Posterior vena cava (tissue), 2 donors: ENCODE results near the gene CCDC122. TPM values are rescaled to one million over a fixed set of nuclear protein-coding genes. Genes with fewer than 3 reads are reported as not detected.
"Not testable (repeated sequence)": the region's sequence is repeated elsewhere in the genome, so short reads cannot be mapped to it uniquely, and the experiment has no call there.

Experiments
- DNase-seq: peaks from one replicate; pipeline ENCODE4 v3.0.0-alpha.2; 2020; ENCODE audit warnings: low spot score
- intact Hi-C, 2 donors: fragments of 100-400 bp; cut with DNase I; formaldehyde crosslinking; loops; one replicate each; pipeline versions ENCODE4 v1.14.1 to v1.14.2; 2022 to 2023
- total RNA-seq, 2 donors: library from RNA; stranded (reverse); fragmentation: NEBNext Ultra II Directional; extraction: Animal tissue kit (Norgen Biotek cat#: 25700); gene quantifications; one replicate each; pipeline ENCODE4 v1.2.1, GENCODE V29; 2021
- donor health status: DM: yes; HTN: yes; CAD: no.
- donor health status: DM: yes; HTN: yes; CAD: no.

Gene CCDC122
- total RNA-seq, 2 donors from 2014 or later, result 5.8 to 9.9 TPM

GRCh38 chr13:43880214-43880855 is 795 bp upstream of the CCDC122 start:
- intact Hi-C loops, result no loop called here
- no peak for DNase-seq

- intact Hi-C loops, result loop anchor here in 1 of 2 donors (10.0 kb wide), 1 partner anchor 795 kb away; no protein-coding TSS in a partner anchor
- peak; percentile 85 for DNase-seq
These were observed 228 bp upstream of the CCDC122 start, which contains the start of gene LACC1 for GRCh38 chr13:43879755-43880181. Gene LACC1 (plus strand): TSS chr13:43879904. CDS start chr13:43880986, 1,082 bp downstream.

- DNase-seq, result no peak
- intact Hi-C loops, result loop anchor here in 1 of 2 donors (10.0 kb wide), 1 partner anchor 793 kb away; no protein-coding TSS in a partner anchor
These were observed 1.8 kb downstream of the CCDC122 start for GRCh38 chr13:43877766-43878165.

- DNase-seq, result no peak
- intact Hi-C loops, result loop anchor here in 1 of 2 donors (10.0 kb wide), 1 partner anchor 793 kb away; no protein-coding TSS in a partner anchor
These were observed 2.2 kb downstream of the CCDC122 start for GRCh38 chr13:43877326-43877725.

GRCh38 chr13:43876366-43876765 is 3.2 kb downstream of the CCDC122 start:
- no peak for DNase-seq
- intact Hi-C loops, result loop anchor here in 1 of 2 donors (10.0 kb wide), 1 partner anchor 792 kb away; no protein-coding TSS in a partner anchor

GRCh38 chr13:43874504-43875092 is 4.9 kb downstream of the CCDC122 start:
- DNase-seq, result no peak
- intact Hi-C loops, result loop anchor here in 1 of 2 donors (10.0 kb wide), 1 partner anchor 790 kb away; no protein-coding TSS in a partner anchor

GRCh38 chr13:43872181-43872580 is 7.4 kb downstream of the CCDC122 start:
- no peak for DNase-seq
- intact Hi-C loops, result loop anchor here in 1 of 2 donors (10.0 kb wide), 1 partner anchor 787 kb away; no protein-coding TSS in a partner anchor

GRCh38 chr13:43865892-43866291 is 13.6 kb downstream of the CCDC122 start:
- intact Hi-C loops, result no loop called here
- DNase-seq, result no peak

GRCh38 chr13:43864921-43865320 is 14.6 kb downstream of the CCDC122 start:
- DNase-seq, result no peak
- intact Hi-C loops, result no loop called here

GRCh38 chr13:43861863-43862262 is 17.7 kb downstream of the CCDC122 start:
- DNase-seq, result no peak
- intact Hi-C loops, result no loop called here

- intact Hi-C loops, result no loop called here
- no peak for DNase-seq
These were observed 26.6 kb downstream of the CCDC122 start for GRCh38 chr13:43852923-43853404.

- intact Hi-C loops, result no loop called here
- no peak for DNase-seq
These were observed 28.7 kb downstream of the CCDC122 start for GRCh38 chr13:43850873-43851272.

- intact Hi-C loops, result no loop called here
- no peak for DNase-seq
These were observed 31.4 kb downstream of the CCDC122 start for GRCh38 chr13:43848001-43848649.

- intact Hi-C loops, result no loop called here
- no peak for DNase-seq
These were observed 32.9 kb downstream of the CCDC122 start for GRCh38 chr13:43846496-43847158.

GRCh38 chr13:43838909-43839308 is 40.6 kb downstream of the CCDC122 start:
- DNase-seq, result no peak
- intact Hi-C loops, result no loop called here

- intact Hi-C loops, result no loop called here
- DNase-seq, result no peak
These were observed 43.8 kb downstream of the CCDC122 start for GRCh38 chr13:43835701-43836100.

- intact Hi-C loops, result no loop called here
- no peak for DNase-seq
These were observed 48.5 kb downstream of the CCDC122 start for GRCh38 chr13:43831088-43831487.

GRCh38 chr13:43830497-43830881 is 49.1 kb downstream of the CCDC122 start:
- intact Hi-C loops, result no loop called here
- DNase-seq, result no peak

GRCh38 chr13:43824656-43825055 is 54.9 kb downstream of the CCDC122 start:
- DNase-seq, intact Hi-C loops: not testable (repeated sequence)
